ENCODE data around the gene EFL1. TPM values are rescaled to one million over a fixed set of nuclear protein-coding genes. Genes with fewer than 3 reads are reported as not detected.

The EFL1 gene
- polyA plus RNA-seq, 1 of the 3 experiments (the other 2 are of a cell fraction), result 12.3 TPM

DNA sequence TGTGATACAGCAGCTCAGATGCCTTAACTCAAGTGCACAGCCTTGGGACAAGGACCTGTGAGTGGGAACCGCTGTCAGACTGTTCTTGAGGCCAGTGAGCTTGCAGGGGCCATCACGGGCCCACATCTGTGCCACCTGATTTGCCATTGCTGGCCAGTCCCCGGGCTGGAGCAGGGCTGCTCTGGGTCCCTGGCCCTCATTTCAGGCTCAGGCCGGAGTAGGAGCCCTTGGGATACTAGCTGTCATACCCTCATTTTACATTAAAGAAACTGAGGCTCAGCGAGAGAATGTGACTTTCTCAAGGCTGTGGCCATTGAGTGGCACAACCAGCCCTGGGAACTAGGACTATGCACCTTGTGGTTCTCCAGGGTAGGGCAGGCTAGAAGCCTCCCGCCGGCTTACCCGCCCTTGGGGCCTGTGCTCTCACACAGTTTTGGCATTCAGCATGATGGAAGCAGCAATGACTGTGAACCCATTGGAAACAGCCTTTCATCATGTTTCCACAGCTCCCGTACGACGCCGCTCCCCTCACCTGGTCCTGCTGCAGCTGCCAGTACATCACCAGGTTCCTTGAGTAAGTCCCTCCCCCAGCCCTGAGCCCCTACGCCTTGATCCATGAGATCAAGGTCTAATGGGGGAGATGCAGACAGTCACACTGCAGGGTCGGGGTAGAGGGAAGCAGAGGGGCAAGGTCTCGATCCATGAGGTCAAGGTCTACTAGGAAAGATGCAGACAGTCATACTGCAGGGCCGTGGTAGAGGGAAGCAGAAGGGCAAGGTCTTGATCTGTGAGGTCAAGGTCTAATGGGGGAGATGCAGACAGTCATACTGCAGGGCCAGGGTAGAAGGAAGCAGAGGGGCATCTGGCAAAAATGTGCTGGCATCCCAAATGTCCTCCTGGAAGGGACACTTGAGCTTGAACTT, 44.5 kb upstream of the EFL1 start:
- TF ChIP-seq EZH2phosphoT487 (IDR thresholded peaks at IDR 0.05; ENCODE audit: borderline replicate concordance, low read depth), result no peak
- no peak for TF ChIP-seq ELF1 (IDR thresholded peaks at IDR 0.05)
- no peak for DNase-seq

DNA sequence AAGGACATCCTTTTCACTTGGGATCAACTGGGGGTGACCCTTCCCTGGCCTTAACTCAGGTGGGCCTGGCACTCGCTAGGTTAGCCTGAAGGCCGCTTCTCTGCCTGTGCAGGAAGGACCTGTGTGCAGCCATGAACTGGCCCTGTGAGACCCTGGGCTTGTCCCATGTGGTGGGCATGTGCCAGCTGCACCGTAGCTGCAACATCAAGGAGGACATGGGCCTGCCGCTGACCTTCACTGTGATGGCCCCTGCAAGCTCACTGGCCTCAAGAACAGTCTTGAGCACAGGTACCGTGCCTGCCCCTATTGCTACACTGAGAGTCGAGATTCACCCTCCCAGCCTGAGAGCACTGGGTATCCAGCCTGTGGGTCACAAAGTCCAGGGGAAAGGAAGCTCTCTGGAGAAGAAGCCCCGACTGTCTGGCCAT, 43.1 kb upstream of the EFL1 start:
- peaks cover 0 to 12% of the 10 kb centered on the region in 2 experiments; a peak in 1 of 4 replicates for H3K4me1 ChIP-seq (ENCODE audit: control insufficient read depth in 1 of 2, insufficient read depth in 2 of 2, low read depth in 1 of 2, low read length in 1 of 2)
- no peak overlapping the region for H3K9ac ChIP-seq
- H3K9me3 ChIP-seq, result no peaks in the 10 kb centered on the region
- CTCF ChIA-PET, result interaction anchor here (1.1 kb wide), 1 partner anchor 11 kb away, joined by 4 read pairs; no protein-coding TSS in a partner anchor
- no peaks in the 10 kb centered on the region for H3K36me3 ChIP-seq (replicated peaks in 1 of 2; ENCODE audit: control insufficient read depth in 1 of 2, insufficient read depth in 2 of 2, low read length in 1 of 2)
- POLR2A ChIA-PET, result no interaction called here
- no peak overlapping the region for H3K27ac ChIP-seq (ENCODE audit: low read depth in 2 of 2, low read length in 1 of 2)
- no peaks in the 10 kb centered on the region for H3F3A ChIP-seq (replicated peaks; ENCODE audit: insufficient read depth)
- no peaks in the 10 kb centered on the region for H3K79me2 ChIP-seq (ENCODE audit: insufficient read depth)
- H3K27me3 ChIP-seq (ENCODE audit: insufficient read depth), result no peaks in the 10 kb centered on the region; the same call in 1 of the 2 replicates
- no peak overlapping the region for H2AFZ ChIP-seq (ENCODE audit: low read depth)
- WGBS (ENCODE audit: low lambda C conversion rate), result 67% methylated on average over 5 of the region's 7 CpGs
- no peaks in the 10 kb centered on the region for H4K20me1 ChIP-seq (ENCODE audit: insufficient read depth)
- H3K4me2 ChIP-seq, result no peak overlapping the region
- no peak for DNase-seq
- TF ChIP-seq SIN3A (IDR thresholded peaks at IDR 0.05; ENCODE audit: borderline replicate concordance, low read depth, low read length), result no peak
- TF ChIP-seq, protein P1, sequence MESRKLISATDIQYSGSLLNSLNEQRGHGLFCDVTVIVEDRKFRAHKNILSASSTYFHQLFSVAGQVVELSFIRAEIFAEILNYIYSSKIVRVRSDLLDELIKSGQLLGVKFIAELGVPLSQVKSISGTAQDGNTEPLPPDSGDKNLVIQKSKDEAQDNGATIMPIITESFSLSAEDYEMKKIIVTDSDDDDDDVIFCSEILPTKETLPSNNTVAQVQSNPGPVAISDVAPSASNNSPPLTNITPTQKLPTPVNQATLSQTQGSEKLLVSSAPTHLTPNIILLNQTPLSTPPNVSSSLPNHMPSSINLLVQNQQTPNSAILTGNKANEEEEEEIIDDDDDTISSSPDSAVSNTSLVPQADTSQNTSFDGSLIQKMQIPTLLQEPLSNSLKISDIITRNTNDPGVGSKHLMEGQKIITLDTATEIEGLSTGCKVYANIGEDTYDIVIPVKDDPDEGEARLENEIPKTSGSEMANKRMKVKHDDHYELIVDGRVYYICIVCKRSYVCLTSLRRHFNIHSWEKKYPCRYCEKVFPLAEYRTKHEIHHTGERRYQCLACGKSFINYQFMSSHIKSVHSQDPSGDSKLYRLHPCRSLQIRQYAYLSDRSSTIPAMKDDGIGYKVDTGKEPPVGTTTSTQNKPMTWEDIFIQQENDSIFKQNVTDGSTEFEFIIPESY (IDR thresholded peaks at IDR 0.05; ENCODE audit: borderline replicate concordance, low read depth), result no peak
- TF ChIP-seq NFIC (IDR thresholded peaks at IDR 0.05; ENCODE audit: borderline replicate concordance), result no peak
- H3K9me2 ChIP-seq, result no peaks in the 10 kb centered on the region
- no peak overlapping the region for H3K4me3 ChIP-seq (ENCODE audit: low read depth in 2 of 2, low read length in 1 of 2)

More for the DNA sequence above, 44.5 kb upstream of the EFL1 start:
- Histone ChIP-seq H3K27me3 (ENCODE audit: insufficient read depth) (no peaks in the 10 kb centered on the region; the same call in 1 of the 2 replicates), H2AFZ (ENCODE audit: low read depth) (no peak overlapping the region), H3K4me1 (ENCODE audit: control insufficient read depth in 1 of 2, insufficient read depth in 2 of 2, low read depth in 1 of 2, low read length in 1 of 2) (peaks cover 0 to 10% of the 10 kb centered on the region in 2 experiments; a peak in 1 of 4 replicates), H3K4me3 (ENCODE audit: low read depth in 2 of 2, low read length in 1 of 2) (no peak overlapping the region), H3K36me3 (replicated peaks in 1 of 2; ENCODE audit: control insufficient read depth in 1 of 2, insufficient read depth in 2 of 2, low read length in 1 of 2) (no peaks in the 10 kb centered on the region), H3K27ac (ENCODE audit: low read depth in 2 of 2, low read length in 1 of 2) (no peak overlapping the region), H4K20me1 (ENCODE audit: insufficient read depth) (no peaks in the 10 kb centered on the region), H3K9ac (no peak overlapping the region), H3K4me2 (no peak overlapping the region), H3K9me2 (no peaks in the 10 kb centered on the region), H3K9me3 (no peaks in the 10 kb centered on the region), H3F3A (replicated peaks; ENCODE audit: insufficient read depth) (no peaks in the 10 kb centered on the region), H3K79me2 (ENCODE audit: insufficient read depth) (no peaks in the 10 kb centered on the region)
- CTCF ChIA-PET, result no interaction called here
- 75% methylated on average over 11 of the region's 16 CpGs for WGBS (ENCODE audit: low lambda C conversion rate)
- POLR2A ChIA-PET, result no interaction called here

DNA sequence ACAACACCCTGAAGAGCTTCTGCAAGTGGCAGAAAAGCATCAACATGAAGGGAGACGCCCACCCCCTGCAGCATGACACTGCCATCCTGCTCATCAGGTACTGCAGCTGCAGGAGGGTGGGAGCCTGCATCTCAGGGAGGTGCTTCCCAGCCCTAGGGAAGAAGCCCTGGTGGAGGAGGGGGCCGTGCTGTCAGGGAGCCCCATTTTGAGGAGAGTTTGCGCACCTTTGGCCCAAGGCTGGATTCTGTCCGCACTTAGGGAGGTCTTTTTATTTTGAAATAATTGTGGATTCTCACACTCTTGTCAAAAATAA, 42.2 kb upstream of the EFL1 start:
- Histone ChIP-seq H3K4me1 (ENCODE audit: control insufficient read depth in 1 of 2, insufficient read depth in 2 of 2, low read depth in 1 of 2, low read length in 1 of 2) (peaks cover 0 to 15% of the 10 kb centered on the region in 2 experiments; a peak in 1 of 4 replicates), H3K4me3 (ENCODE audit: low read depth in 2 of 2, low read length in 1 of 2) (no peak overlapping the region), H3K9me3 (no peaks in the 10 kb centered on the region), H3K9me2 (no peaks in the 10 kb centered on the region), H3K9ac (no peak overlapping the region), H3K79me2 (ENCODE audit: insufficient read depth) (no peaks in the 10 kb centered on the region), H3K4me2 (no peak overlapping the region), H3K36me3 (replicated peaks in 1 of 2; ENCODE audit: control insufficient read depth in 1 of 2, insufficient read depth in 2 of 2, low read length in 1 of 2) (no peaks in the 10 kb centered on the region), H4K20me1 (ENCODE audit: insufficient read depth) (no peaks in the 10 kb centered on the region), H3F3A (replicated peaks; ENCODE audit: insufficient read depth) (no peaks in the 10 kb centered on the region), H3K27ac (ENCODE audit: low read depth in 2 of 2, low read length in 1 of 2) (no peak overlapping the region), H2AFZ (ENCODE audit: low read depth) (no peak overlapping the region), H3K27me3 (ENCODE audit: insufficient read depth) (no peaks in the 10 kb centered on the region; the same call in 1 of the 2 replicates)
- POLR2A ChIA-PET, result no interaction called here
- WGBS (ENCODE audit: low lambda C conversion rate), result 51% methylated on average over 4 of the region's 4 CpGs
- no peak for TF ChIP-seq NFIC (IDR thresholded peaks at IDR 0.05; ENCODE audit: borderline replicate concordance)
- CTCF ChIA-PET, result interaction anchor here (1.1 kb wide), 1 partner anchor 11 kb away, joined by 4 read pairs; no protein-coding TSS in a partner anchor
- DNase-seq, result no peak
